Globus pallidus (tissue), 1 donor: ENCODE data around the gene RUVBL2.

Source experiments
- DNase-seq: peaks from one replicate; pipeline ENCODE4 v3.0.0-alpha.2; 2015; ENCODE audit warnings: low spot score

RUVBL2 gene

GRCh38 chr19:48964205-48965039 is 29.3 kb upstream of the RUVBL2 start:
- peak; percentile 54 for DNase-seq

GRCh38 chr19:48965040-48965805 is 28.5 kb upstream of the RUVBL2 start, which contains the start of gene FTL:
Gene FTL, plus strand, starts transcription at chr19:48965309. Its CDS starts 199 bp downstream, at chr19:48965508.
- peak; percentile 98 for DNase-seq

- peak; percentile 88 for DNase-seq
Observed at GRCh38 chr19:48965806-48966540, 27.7 kb upstream of the RUVBL2 start.

- DNase-seq, result no peak
Observed at GRCh38 chr19:48966541-48967345, 26.9 kb upstream of the RUVBL2 start.

GRCh38 chr19:48967346-48968178 is 26.1 kb upstream of the RUVBL2 start:
- DNase-seq, result peak; percentile 76

GRCh38 chr19:48968179-48968661 is 25.5 kb upstream of the RUVBL2 start:
- DNase-seq, result no peak

- DNase-seq, result no peak
Observed at GRCh38 chr19:48968813-48969218, 24.9 kb upstream of the RUVBL2 start.

- no peak for DNase-seq
Observed at GRCh38 chr19:48969276-48970138, 24.2 kb upstream of the RUVBL2 start.

GRCh38 chr19:48970139-48970766 is 23.4 kb upstream of the RUVBL2 start:
- no peak for DNase-seq

GRCh38 chr19:48970923-48971395 is 22.7 kb upstream of the RUVBL2 start:
- peak; percentile 68 for DNase-seq

GRCh38 chr19:48975947-48976847 is 17.5 kb upstream of the RUVBL2 start:
- DNase-seq, result no peak

GRCh38 chr19:48977061-48977460 is 16.6 kb upstream of the RUVBL2 start:
- DNase-seq, result no peak

- DNase-seq, result no peak
Observed at GRCh38 chr19:48982280-48982679, 11.4 kb upstream of the RUVBL2 start.

- no peak for DNase-seq
Observed at GRCh38 chr19:48985711-48986110, 8.0 kb upstream of the RUVBL2 start.

- no peak for DNase-seq
Observed at GRCh38 chr19:48986211-48986610, 7.5 kb upstream of the RUVBL2 start.

GRCh38 chr19:48987323-48987722 is 6.4 kb upstream of the RUVBL2 start:
- no peak for DNase-seq

- no peak for DNase-seq
Observed at GRCh38 chr19:48988286-48988685, 5.4 kb upstream of the RUVBL2 start.

GRCh38 chr19:48988860-48989259 is 4.8 kb upstream of the RUVBL2 start:
- DNase-seq, result no peak
